ENCODE measurements around the gene LRCH1.

DNA sequence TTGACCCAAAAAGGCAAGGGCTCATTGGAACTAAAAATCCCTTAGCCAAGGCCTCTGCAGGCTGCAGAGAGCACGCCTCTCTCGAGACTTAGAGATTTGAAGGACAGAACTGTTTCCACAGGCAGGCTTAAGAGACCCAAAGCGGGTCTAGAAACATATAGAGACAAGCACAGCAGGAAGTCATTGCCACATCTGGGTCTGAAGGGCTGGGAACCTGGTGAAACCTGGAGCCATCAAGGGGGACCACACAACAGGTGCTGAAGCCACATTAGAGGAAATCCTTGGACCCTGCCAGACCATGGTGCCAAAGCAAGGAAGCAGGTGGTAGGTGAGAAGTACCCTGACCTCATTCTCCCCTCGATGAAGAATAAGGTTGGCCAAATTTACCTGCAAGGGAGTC is 33.8 kb upstream of the LRCH1 start:
- TF ChIP-seq POLR2AphosphoS5 (IDR thresholded peaks at IDR 0.05; ENCODE audit: low read depth) (no peak), GABPA (IDR thresholded peaks at IDR 0.05; ENCODE audit: low read depth) (no peak)
- TF ChIP-seq, protein P1, sequence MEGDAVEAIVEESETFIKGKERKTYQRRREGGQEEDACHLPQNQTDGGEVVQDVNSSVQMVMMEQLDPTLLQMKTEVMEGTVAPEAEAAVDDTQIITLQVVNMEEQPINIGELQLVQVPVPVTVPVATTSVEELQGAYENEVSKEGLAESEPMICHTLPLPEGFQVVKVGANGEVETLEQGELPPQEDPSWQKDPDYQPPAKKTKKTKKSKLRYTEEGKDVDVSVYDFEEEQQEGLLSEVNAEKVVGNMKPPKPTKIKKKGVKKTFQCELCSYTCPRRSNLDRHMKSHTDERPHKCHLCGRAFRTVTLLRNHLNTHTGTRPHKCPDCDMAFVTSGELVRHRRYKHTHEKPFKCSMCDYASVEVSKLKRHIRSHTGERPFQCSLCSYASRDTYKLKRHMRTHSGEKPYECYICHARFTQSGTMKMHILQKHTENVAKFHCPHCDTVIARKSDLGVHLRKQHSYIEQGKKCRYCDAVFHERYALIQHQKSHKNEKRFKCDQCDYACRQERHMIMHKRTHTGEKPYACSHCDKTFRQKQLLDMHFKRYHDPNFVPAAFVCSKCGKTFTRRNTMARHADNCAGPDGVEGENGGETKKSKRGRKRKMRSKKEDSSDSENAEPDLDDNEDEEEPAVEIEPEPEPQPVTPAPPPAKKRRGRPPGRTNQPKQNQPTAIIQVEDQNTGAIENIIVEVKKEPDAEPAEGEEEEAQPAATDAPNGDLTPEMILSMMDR (IDR thresholded peaks at IDR 0.05; ENCODE audit: insufficient read depth, low read length): no peak
- TF ChIP-seq, protein P2, sequence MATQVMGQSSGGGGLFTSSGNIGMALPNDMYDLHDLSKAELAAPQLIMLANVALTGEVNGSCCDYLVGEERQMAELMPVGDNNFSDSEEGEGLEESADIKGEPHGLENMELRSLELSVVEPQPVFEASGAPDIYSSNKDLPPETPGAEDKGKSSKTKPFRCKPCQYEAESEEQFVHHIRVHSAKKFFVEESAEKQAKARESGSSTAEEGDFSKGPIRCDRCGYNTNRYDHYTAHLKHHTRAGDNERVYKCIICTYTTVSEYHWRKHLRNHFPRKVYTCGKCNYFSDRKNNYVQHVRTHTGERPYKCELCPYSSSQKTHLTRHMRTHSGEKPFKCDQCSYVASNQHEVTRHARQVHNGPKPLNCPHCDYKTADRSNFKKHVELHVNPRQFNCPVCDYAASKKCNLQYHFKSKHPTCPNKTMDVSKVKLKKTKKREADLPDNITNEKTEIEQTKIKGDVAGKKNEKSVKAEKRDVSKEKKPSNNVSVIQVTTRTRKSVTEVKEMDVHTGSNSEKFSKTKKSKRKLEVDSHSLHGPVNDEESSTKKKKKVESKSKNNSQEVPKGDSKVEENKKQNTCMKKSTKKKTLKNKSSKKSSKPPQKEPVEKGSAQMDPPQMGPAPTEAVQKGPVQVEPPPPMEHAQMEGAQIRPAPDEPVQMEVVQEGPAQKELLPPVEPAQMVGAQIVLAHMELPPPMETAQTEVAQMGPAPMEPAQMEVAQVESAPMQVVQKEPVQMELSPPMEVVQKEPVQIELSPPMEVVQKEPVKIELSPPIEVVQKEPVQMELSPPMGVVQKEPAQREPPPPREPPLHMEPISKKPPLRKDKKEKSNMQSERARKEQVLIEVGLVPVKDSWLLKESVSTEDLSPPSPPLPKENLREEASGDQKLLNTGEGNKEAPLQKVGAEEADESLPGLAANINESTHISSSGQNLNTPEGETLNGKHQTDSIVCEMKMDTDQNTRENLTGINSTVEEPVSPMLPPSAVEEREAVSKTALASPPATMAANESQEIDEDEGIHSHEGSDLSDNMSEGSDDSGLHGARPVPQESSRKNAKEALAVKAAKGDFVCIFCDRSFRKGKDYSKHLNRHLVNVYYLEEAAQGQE (IDR thresholded peaks at IDR 0.05; ENCODE audit: insufficient replicate concordance, low read depth): no peak

Measured in HL-60 (cell line).